H9 (cell line): ENCODE data around the gene DGKG. TPM values are rescaled to one million over a fixed set of nuclear protein-coding genes. Genes with fewer than 3 reads are reported as not detected.

Source experiments
- DNase-seq: peaks from one replicate; pipeline ENCODE4 v3.0.0-alpha.2; 2017
- H2AFZ ChIP-seq: one replicate; pipeline ENCODE4 v1.6.1; 2013; ENCODE audit warnings: mild to moderate bottlenecking, low read length, control low read depth, moderate library complexity
- H2AK5ac ChIP-seq: 2 replicates; pipeline ENCODE4 v1.6.1; 2013; ENCODE audit warnings: low read length, control low read depth, mixed read lengths; ENCODE audit not compliant: insufficient read length
- H2BK120ac ChIP-seq: one replicate; pipeline ENCODE4 v1.6.1; 2013; ENCODE audit warnings: low read depth, mild to moderate bottlenecking, low read length, control low read depth, inconsistent platforms; ENCODE audit not compliant: poor library complexity, severe bottlenecking
- H2BK12ac ChIP-seq: 2 replicates; pipeline ENCODE4 v1.6.1; 2013; ENCODE audit warnings: low read length, control low read depth, mixed read lengths, low read depth; ENCODE audit not compliant: insufficient read length
- H2BK15ac ChIP-seq: 2 replicates; pipeline ENCODE4 v1.6.1; 2013; ENCODE audit warnings: low read depth, low read length, control low read depth
- H2BK20ac ChIP-seq: one replicate; pipeline ENCODE4 v1.6.1; 2013; ENCODE audit warnings: low read depth, mild to moderate bottlenecking, low read length, control low read depth, inconsistent platforms; ENCODE audit not compliant: poor library complexity, severe bottlenecking
- H2BK5ac ChIP-seq: 2 replicates; pipeline ENCODE4 v1.6.1; 2013; ENCODE audit warnings: low read length, control low read depth, mixed read lengths; ENCODE audit not compliant: insufficient read length
- H3K14ac ChIP-seq: 2 replicates; pipeline ENCODE4 v1.6.1; 2013; ENCODE audit warnings: low read length, control low read depth; ENCODE audit not compliant: insufficient read depth
- H3K18ac ChIP-seq: 2 replicates; pipeline ENCODE4 v1.6.1; 2013; ENCODE audit warnings: low read depth, mild to moderate bottlenecking, mixed read lengths, low read length, control low read depth; ENCODE audit not compliant: insufficient read length
- H3K23ac ChIP-seq: 2 replicates; pipeline ENCODE4 v1.6.1; 2013; ENCODE audit warnings: low read length, control low read depth, mixed read lengths, low read depth; ENCODE audit not compliant: insufficient read length
- H3K23me2 ChIP-seq: 2 replicates; pipeline ENCODE4 v1.6.1; 2013; ENCODE audit warnings: low read depth, mild to moderate bottlenecking, mixed read lengths, low read length, control low read depth; ENCODE audit not compliant: insufficient read length, poor library complexity, severe bottlenecking
- H3K27ac ChIP-seq: 2 replicates; pipeline ENCODE4 v1.5.1; 2013; ENCODE audit warnings: low read length, control low read depth, mixed read lengths, low read depth; ENCODE audit not compliant: insufficient read length
- H3K27me3 ChIP-seq: 2 replicates; pipeline ENCODE4 v1.6.1; 2013; ENCODE audit warnings: low read length, control low read depth, inconsistent platforms; ENCODE audit not compliant: insufficient read depth
- H3K4ac ChIP-seq: 2 replicates; pipeline ENCODE4 v1.6.1; 2013; ENCODE audit warnings: low read depth, mild to moderate bottlenecking, control low read depth, inconsistent platforms, low read length, moderate library complexity
- H3K4me1 ChIP-seq: 2 replicates; pipeline ENCODE4 v1.6.1; 2013; ENCODE audit warnings: low read length, control low read depth, inconsistent platforms; ENCODE audit not compliant: insufficient read depth
- H3K4me2 ChIP-seq: 2 replicates; pipeline ENCODE4 v1.6.1; 2013; ENCODE audit warnings: low read length, control low read depth, mixed read lengths; ENCODE audit not compliant: insufficient read length, insufficient read depth
- H3K56ac ChIP-seq: 2 replicates; pipeline ENCODE4 v1.6.1; 2013; ENCODE audit warnings: low read depth, mild to moderate bottlenecking, mixed read lengths, low read length, control low read depth; ENCODE audit not compliant: insufficient read length
- H3K79me1 ChIP-seq: 2 replicates; pipeline ENCODE4 v1.6.1; 2013; ENCODE audit warnings: low read depth, mild to moderate bottlenecking, moderate library complexity, low read length, control low read depth, inconsistent platforms; ENCODE audit not compliant: insufficient read depth, poor library complexity, severe bottlenecking
- H3K79me2 ChIP-seq: 2 replicates; pipeline ENCODE4 v1.6.1; 2013; ENCODE audit warnings: low read length, control low read depth, inconsistent platforms; ENCODE audit not compliant: insufficient read depth
- H3K9ac ChIP-seq: 2 replicates; pipeline ENCODE4 v1.6.1; 2013; ENCODE audit warnings: low read length, control low read depth, mixed read lengths; ENCODE audit not compliant: insufficient read length; ENCODE audit errors: extremely low read depth
- H3K9me3 ChIP-seq: one replicate; pipeline ENCODE4 v1.6.1; 2013; ENCODE audit warnings: low read depth, low read length, inconsistent platforms; ENCODE audit not compliant: control insufficient read depth
- H3T11ph ChIP-seq: one replicate; pipeline ENCODE4 v1.6.1; 2013; ENCODE audit warnings: mild to moderate bottlenecking, low read length, control low read depth, inconsistent platforms
- H4K20me1 ChIP-seq: one replicate; pipeline ENCODE4 v1.6.1; 2013; ENCODE audit not compliant: control insufficient read depth, insufficient read length, insufficient read depth
- H4K5ac ChIP-seq: 2 replicates; pipeline ENCODE4 v1.6.1; 2013; ENCODE audit warnings: low read depth, mild to moderate bottlenecking, mixed read lengths, low read length, control low read depth; ENCODE audit not compliant: insufficient read length
- H4K8ac ChIP-seq: replicated peaks from 2 replicates; pipeline ENCODE4 v1.6.1; 2013; ENCODE audit warnings: low read length, control low read depth, mixed read lengths, low read depth; ENCODE audit not compliant: insufficient read length
- H4K91ac ChIP-seq: 2 replicates; pipeline ENCODE4 v1.6.1; 2013; ENCODE audit warnings: low read depth, mild to moderate bottlenecking, moderate library complexity, mixed read lengths, low read length, control low read depth; ENCODE audit not compliant: insufficient read length
- H3K27ac Mint-ChIP-seq, 3 experiments: 2 replicates in 2 of 3; 3 replicates in 1 of 3; pipeline ENCODE4 v1.8.0; 2020 to 2021; ENCODE audit warnings: mixed read lengths in 3 of 3, mild to moderate bottlenecking in 1 of 3, moderate library complexity in 1 of 3
- H3K27me3 Mint-ChIP-seq: 2 replicates; pipeline ENCODE4 v1.8.0; 2021; ENCODE audit warnings: low read depth, mild to moderate bottlenecking, moderate library complexity, mixed read lengths
- H3K36me3 Mint-ChIP-seq, 3 experiments: 2 replicates in 2 of 3; 3 replicates in 1 of 3; pipeline ENCODE4 v1.8.0; 2020 to 2021; ENCODE audit warnings: low read depth in 3 of 3, mixed read lengths in 3 of 3; ENCODE audit not compliant: insufficient read depth in 1 of 3
- H3K4me1 Mint-ChIP-seq, 2 experiments: 2 replicates each; pipeline ENCODE4 v1.8.0; 2020; ENCODE audit warnings: mixed read lengths in 2 of 2
- H3K4me3 Mint-ChIP-seq, 2 experiments: 2 replicates in 1 of 2; 3 replicates in 1 of 2; pipeline ENCODE4 v1.8.0; 2020 to 2021; ENCODE audit warnings: mild to moderate bottlenecking in 2 of 2, mixed read lengths in 2 of 2, moderate library complexity in 1 of 2
- H3K9me3 Mint-ChIP-seq, 2 experiments: 2 replicates in 1 of 2; 3 replicates in 1 of 2; pipeline ENCODE4 v1.8.0; 2020; ENCODE audit warnings: mild to moderate bottlenecking in 2 of 2, mixed read lengths in 2 of 2, moderate library complexity in 1 of 2
- CTCF ChIP-seq: fragments of 200-600 bp; sonication (generic); conservative IDR thresholded peaks from 3 replicates; pipeline ENCODE4 v1.8.0; 2021; ENCODE audit warnings: antibody characterized with exemption, mild to moderate bottlenecking
- whole genome bisulfite sequencing: extraction: QIAGEN DNeasy Blood & Tissue Kit; methylation state at CpG from one replicate; pipeline ENCODE4 v1.1.7; 2013; ENCODE audit warnings: missing lambda C conversion rate, low lambda C conversion rate, mixed read lengths; ENCODE audit not compliant: insufficient read length; ENCODE audit errors: extremely low coverage; 5-methylcytosine and 5-hydroxymethylcytosine counted together
- total RNA-seq: library from RNA; stranded (reverse); gene quantifications from 2 replicates; pipeline ENCODE4 v1.2.1, GENCODE V29; 2021

Gene DGKG
- total RNA-seq, 1 experiment from 2014 or later, result not detected

GRCh38 chr3:186166491-186167288 is 195.3 kb downstream of the DGKG start:
- Histone ChIP-seq H3K9me3 (no peaks in the 10 kb centered on the region), H4K8ac (no peak overlapping the region), H3K18ac (no peak overlapping the region), H3K4me1 (no peaks in the 10 kb centered on the region), H3K4ac (no peak overlapping the region), H2BK120ac (no peak overlapping the region), H3K56ac (no peak overlapping the region), H2BK15ac (no peak overlapping the region), H2AFZ (no peak overlapping the region), H3K4me2 (no peak overlapping the region), H2BK5ac (no peak overlapping the region), H3K23ac (no peak overlapping the region), H2BK12ac (no peak overlapping the region), H3K27ac (no peak overlapping the region), H3T11ph (no peak overlapping the region), H3K14ac (no peak overlapping the region), H3K9ac (no peak overlapping the region), H3K23me2 (no peaks in the 10 kb centered on the region), H3K27me3 (no peaks in the 10 kb centered on the region), H4K91ac (no peak overlapping the region), H2AK5ac (no peak overlapping the region), H4K5ac (no peak overlapping the region), H3K79me2 (no peaks in the 10 kb centered on the region), H4K20me1 (no peaks in the 10 kb centered on the region), H2BK20ac (no peak overlapping the region), H3K79me1 (no peaks in the 10 kb centered on the region)
- Mint-ChIP-seq H3K36me3 (no peaks in the 10 kb centered on the region), H3K27me3 (peaks cover 64% of the 10 kb centered on the region), H3K9me3 (no peaks in the 10 kb centered on the region), H3K4me3 (no peak overlapping the region), H3K27ac (no peak overlapping the region), H3K4me1 (no peaks in the 10 kb centered on the region)
- no CpG with 5 or more reads among the region's 3 CpGs for WGBS
- TF ChIP-seq CTCF, result no peak
- no peak for DNase-seq
